ENCODE measurements around the gene PTX4.

PTX4 gene

DNA sequence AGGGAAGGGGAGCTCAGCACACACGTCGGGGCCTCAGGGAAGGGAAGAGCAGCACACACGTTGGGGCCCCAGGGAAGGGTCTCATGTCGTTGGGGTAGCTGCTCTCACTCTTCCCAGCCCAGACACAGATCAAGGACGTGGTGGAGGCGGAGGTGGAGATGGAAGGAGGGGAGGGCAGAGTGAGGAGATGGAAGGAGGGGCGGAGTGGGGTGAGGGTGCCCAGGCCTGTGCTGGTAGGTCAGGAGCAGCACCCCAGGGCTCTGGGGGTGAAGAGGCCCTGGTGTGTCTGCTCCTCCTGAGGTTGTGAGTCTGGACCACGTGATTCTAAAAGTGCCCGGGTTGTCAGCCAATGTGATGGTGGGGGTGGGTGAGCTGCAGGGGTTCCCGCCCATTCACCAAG, 28.8 kb downstream of the PTX4 start:
- no peak for DNase-seq (ENCODE audit: low read depth)

DNA sequence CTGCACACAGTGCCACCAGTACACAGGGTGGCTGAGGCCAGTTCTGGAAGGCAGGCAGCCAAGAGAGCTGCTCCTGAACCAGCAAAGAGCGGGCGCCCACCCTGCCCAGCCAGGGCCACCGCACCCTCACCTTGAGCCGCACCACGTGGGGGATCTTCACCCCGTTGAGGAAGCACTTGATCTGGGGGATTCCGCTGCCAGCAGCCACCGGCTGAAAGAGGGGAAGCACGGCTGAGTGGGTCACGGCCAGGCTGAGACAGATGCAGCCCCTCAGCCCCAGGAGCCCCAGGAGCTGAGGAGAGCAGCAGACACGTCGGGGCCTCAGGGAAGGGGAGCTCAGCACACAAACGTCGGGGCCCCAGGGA, 29.8 kb downstream of the PTX4 start:
- DNase-seq (ENCODE audit: low read depth), result no peak

DNA sequence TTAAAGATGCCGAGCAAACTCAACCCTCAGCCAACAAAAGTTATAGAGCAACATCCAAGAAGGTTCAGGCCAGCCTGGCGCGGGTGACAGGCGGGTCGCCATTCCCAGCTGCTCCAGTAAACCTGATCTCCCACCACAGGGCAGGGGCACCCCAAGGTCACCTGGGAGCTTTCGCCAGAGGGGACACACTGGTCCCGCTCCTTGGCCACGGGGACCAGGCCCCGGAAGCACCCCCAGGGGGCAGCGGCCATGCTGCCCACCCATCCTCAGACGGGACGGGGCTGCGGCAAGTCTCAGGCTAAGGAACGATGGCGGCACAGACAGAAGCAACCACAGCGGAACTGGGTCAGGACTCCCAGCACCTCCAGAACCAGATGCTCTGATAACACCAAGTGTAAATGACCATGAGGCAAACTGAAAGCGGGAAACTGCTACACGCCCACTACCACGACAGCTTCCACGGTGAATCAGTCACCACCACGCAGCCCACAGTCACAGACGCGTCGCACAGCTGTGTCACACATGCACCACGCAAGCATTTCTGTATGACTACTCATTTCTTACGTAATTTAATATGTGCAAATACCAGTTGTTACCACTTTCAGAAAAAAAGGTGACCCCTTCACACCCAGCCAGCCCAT, 30.3 kb downstream of the PTX4 start:
- no peak for DNase-seq (ENCODE audit: low read depth)

DNA sequence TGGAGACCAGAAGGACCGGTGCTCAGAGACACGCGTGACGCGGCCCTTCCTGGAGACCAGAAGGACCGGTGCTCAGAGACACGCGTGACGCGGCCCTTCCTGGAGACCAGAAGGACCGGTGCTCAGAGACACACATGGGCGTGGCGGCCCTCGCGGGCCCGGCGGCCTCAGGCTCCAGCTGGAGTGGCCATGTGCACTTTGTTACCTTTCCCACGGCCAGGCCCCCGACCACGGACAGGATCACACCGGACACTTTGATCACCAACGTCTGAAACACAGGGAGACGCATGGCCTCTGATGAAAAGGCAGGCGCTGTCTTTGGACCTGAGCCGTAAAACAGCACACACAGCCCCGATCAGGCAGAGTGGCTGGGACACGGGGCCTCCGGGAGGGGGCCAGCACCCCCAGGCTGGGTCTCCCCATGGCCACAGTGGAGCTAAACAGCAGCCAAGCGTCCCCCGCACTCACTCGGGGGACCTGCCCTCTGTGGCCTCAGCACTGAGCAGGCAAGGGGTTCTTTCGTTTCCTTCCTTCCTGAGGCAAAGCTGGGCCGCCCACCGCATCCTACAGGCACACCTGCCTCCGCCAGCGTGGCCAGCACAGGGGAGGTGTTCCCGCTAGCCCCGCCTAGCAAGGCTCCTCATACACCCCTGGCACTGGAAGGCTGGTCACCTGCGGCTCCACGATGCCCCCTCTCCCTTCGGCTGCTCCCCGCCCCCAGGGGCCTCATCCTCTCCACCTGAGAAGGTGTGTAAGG, 31.1 kb downstream of the PTX4 start:
- no peak for DNase-seq (ENCODE audit: low read depth)

DNA sequence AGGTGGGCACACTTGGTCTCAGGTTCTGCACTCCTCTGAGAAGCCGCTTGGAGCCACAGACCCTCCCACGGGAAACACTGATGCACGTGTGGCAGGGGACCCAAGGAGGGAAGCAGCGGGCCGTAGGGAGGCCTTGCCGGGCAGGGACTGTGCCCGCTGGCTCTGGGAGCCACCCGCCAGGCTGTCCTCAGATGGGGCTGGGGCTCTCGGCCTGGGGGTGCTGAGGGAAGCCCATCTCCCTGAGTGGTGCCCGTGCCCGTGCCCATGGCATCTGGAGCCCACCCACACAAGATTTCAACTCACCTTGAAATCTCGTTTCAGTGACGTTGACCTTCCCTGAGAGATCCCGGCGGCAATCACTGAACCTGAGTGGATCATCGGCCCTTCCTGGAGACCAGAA, 31.8 kb downstream of the PTX4 start:
- DNase-seq (ENCODE audit: low read depth), result no peak

DNA sequence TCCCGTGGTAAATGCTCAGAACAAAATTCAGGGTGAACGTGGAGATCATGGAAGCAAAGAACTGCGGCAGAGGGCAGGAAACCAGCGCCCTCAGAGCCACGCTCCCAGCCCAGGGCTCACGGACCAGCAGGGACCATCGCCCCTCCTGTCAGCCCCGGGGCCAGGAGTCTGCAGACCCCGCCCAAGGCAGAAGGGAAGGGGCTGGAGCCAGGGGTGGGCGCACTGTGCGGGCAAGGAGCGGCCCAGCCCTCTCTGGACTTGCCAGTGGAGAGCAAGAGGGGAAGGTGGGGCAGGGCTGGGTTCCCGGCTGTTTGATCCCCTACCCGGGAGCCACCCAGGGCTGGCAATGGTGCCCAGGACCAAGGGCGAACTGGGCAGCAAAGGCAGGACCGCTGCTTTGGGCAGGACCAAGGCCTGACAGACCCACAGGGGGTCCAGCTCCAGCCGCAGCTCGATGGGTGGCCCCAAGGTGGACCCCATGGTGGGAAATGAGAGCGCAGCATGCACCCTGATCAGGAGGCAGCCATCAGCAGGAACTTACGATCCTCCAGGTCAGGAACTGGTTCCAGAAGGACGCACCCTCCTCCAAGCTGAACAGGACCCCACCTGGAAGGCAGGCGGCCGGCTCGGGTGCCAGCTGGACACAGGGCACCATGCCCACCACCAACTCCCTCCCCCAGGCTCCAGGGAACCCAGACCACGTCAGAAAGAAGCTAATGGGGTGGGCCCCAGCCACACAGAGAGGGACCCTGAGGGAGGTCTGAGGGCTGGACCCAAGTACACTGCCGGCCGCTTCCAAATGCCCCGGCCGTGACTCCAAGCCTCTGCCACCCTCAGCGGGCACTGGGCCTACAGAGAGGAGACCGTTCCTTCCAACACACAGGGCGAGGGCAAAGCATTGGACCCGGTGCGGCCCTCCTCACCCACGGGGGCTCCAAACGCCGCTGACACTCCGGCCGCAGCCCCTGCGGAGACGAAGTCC, 33.3 kb downstream of the PTX4 start:
- no peak for DNase-seq (ENCODE audit: low read depth)

DNA sequence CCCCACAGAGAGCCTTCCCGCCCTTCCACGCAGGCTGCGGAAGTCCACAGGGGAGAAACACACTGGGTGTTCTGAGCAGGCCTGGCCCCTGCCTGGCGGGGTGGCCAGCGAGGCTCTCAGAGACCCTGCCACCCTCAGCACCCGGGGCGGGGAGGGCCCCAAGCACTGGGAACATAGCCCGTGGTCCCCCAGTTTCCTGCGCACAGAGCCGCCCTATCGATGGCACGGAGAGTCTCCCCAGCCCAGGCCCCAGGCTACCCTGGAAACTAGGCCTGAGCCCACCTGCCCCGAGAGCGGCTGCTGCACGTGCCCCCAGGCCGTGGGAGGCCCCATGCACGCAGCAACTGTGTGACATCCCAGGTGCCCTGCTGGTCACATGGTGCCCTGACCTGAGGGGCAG, 34.2 kb downstream of the PTX4 start:
- no peak for DNase-seq (ENCODE audit: low read depth)

DNA sequence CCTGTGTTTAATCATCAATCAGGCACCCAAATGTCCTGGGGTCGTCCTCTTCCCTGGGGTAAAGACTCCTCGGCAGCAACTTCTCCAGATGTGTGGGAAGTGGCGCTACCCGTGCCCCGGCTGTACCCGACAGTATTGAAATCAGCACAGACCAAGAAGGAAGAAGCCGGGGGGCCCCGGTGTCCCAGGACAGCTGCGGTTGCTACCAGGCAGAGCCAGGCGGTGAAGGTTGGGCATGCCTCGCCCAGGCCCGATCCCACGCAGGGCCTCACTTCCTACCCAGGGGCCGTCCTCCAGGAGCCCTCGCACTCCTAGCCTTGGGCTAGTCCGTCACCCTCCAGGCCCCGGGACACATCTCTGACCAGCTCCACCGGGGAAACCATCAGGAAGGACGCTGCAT, 35.4 kb downstream of the PTX4 start:
- DNase-seq (ENCODE audit: low read depth), result no peak

DNA sequence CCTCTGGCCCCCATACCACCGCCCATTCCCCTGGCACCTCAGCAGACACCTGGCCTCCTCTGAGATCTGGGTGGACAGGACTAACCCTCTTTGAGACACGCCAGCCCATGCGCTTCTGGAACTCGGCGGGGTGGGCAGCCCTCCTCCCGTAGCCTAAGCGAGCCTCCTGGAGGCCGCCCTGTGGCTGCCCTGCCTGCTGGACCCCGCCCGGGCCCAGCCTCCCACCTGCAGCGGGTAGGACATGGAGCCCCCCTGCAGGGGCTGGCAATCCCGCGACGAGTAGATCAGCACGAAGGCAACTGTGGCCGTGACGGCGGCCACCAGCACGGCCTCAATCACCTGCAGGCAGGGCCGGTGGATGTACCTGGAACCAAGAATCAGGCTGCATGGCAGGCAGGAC, 36.2 kb downstream of the PTX4 start:
- no peak for DNase-seq (ENCODE audit: low read depth)

DNA sequence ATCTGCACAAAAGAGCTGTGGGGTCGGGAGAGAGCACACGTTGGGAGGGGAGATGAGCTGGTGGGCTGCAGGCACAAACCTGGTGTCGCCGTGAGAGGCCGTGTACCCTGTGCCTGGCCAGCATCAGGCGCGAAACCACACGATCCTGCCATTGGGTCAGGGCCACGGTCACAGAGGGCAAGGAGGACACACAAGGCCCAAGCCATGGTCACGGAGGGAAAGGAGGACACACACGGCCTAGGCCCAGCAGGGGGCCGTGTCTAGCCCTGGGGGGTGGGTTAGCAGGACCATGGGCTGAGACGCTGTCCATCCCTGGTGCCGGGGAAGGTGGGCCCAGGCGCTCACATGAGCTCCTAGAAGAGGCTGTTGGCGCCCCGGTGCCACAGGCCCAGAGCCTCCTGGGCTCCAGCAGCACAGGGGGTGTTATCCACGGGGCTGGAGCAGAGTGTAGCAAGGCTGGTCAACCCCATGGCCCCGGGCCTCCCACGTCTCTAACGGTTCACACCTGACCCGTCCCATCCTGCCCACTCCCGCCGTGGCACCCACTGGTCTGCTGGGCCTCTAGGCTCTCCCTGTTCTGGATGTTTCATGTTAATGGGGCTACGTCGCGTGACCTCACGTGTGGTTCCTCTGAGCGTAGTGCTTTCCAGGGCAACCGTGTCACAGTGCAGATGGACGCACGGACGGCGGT, 36.9 kb downstream of the PTX4 start:
- no peak for DNase-seq (ENCODE audit: low read depth)

DNA sequence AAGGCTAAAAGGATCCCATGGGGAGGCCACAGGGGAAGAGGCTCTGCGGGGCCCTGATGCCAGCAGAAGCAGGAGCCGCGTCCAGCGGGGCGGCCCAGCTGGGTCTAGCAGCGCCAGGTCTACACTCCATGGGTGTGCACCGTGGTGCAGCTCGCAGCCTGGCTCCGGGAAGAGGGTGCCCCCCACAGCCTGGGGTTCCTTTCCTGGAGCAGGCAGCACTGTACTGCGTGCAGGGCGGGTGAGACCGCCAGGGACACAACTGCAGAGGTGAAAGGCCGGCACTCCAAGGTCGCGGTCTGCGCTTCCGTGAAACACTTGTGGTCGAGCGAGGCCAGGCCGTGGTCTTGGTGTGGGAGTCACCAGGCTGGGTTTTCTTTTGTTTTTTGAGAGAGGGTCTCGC, 37.9 kb downstream of the PTX4 start:
- no peak for DNase-seq (ENCODE audit: low read depth)

DNA sequence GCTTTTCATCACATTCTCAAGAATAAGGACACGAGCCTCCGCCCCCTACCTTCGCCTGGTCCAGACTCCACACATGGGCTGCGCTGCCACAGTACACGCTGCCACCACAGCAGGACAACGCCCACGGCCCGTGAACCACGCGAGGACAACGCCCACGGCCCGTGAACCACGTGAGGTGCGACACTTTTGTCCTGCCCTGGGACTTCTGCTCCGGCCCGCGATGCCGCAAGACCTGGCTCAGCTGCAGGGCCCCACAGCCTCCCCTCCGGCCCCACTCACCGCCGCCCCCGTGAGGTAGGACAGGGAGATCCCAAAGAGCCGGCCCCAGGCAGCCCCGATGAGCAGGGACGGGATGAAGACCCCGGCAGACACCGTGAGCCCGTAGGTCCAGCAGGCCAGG, 38.5 kb downstream of the PTX4 start:
- DNase-seq (ENCODE audit: low read depth), result no peak

DNA sequence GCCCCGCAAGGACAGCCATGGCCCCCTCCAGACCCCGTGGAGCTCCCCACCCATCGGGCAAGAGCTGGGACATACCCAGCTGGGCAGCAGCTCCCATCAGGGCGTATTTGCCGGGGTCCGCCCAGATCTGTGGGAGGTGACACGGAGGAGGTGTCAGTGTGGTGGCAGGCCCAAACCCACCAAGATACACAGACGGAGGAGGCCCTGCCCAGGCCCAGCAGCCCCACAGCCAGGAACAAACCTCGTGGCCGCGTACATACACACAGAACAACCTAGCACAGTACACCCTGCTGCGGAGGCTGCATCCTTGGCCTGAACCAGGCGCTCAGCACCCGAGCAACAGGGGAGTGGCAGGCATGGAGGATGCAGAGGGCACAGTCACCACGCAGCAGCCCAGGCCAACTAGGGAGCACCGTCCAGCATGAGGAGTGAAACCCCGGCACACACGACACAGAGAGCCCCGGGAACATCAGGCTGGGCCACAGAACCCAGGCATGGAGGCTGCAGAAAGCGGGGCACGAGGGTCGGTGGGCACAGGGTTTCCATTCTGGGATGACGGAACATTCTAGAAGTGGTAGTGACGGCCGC, 39.4 kb downstream of the PTX4 start:
- no peak for DNase-seq (ENCODE audit: low read depth)

DNA sequence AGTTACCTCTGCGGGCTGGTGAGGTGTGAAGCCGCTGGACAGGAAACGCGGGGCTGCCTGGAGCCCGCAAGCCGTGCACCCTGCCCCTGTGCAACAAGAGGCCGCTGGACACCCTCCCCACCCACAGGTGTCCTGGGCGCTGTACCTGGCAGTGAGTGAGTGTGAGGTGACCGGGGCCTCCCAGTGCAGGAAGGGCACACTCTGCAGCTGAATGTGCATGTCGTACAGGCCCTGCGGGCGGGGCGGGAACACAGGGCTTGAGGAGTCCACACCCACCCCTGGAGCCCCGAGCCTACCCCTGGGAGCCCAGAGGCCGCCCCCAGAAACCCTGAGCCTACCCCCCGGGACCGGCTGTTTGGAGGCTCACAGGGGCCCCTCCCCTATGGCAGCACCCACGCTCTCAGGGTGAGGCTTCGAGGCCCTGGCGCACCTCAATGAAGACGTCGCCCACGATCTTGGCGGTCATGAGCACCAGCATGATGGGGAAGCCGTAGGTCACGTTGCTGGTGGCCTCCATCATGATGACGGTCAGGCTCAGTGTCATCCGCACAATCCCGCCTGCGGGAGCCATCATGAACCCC, 40.1 kb downstream of the PTX4 start:
- no peak for DNase-seq (ENCODE audit: low read depth)

DNA sequence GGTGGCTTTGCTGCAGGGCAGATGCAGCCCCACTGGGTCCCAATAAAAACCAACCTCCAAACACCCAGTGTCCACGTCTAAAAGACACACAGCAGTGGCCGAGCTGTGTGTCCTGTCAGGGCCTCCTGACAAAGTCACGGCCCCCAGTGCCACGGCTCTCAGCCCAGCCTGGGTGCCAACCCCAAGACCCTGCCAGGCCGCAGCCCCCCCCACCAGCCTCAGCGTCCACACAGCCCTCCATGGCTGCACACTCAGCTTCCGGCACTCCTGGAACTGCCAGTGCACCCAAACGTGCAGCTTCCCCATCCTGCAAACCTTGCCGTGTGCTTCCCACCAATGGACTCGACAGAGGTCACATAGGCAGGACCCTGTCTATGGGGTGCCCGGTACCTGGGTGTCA, 40.8 kb downstream of the PTX4 start:
- DNase-seq (ENCODE audit: low read depth), result no peak

DNA sequence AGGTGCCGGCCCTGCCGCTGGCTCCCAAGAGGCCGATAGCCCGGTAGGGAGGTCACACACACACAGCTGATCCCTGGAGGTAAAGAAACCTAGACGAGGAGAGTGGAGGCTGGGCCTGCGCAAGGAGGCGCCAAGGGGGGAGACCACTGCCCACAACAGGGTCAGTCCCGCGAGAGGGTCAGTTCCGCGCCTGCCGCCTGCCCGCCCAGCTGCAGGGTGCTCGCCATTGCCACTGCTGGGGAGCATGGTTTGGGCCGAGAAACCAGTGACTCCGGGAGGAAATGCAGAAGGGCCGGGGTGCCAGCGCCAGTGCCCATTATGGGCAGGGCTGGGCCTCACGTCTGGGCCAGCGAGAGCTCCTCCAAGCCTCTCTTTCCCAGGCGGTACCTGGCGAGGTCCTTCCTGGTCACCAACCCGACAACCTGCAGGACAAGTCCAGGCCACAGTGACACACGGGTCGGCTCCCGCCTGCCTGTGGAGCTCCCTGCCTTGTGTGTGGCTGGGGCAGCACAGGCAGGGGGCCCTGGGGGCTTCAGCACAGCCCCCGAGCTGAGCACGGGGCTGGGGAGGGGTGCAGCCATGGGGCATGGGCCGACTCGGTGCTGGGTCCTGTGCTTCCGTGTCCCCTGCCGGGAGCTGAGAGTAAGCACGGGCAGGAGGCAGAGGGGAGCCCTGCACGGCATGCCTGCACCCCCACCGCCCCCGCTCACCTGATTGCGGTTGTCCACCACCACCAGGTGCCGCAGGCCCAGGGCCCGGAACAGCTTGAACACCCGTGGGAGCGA, 42.3 kb downstream of the PTX4 start:
- DNase-seq (ENCODE audit: low read depth), result no peak

DNA sequence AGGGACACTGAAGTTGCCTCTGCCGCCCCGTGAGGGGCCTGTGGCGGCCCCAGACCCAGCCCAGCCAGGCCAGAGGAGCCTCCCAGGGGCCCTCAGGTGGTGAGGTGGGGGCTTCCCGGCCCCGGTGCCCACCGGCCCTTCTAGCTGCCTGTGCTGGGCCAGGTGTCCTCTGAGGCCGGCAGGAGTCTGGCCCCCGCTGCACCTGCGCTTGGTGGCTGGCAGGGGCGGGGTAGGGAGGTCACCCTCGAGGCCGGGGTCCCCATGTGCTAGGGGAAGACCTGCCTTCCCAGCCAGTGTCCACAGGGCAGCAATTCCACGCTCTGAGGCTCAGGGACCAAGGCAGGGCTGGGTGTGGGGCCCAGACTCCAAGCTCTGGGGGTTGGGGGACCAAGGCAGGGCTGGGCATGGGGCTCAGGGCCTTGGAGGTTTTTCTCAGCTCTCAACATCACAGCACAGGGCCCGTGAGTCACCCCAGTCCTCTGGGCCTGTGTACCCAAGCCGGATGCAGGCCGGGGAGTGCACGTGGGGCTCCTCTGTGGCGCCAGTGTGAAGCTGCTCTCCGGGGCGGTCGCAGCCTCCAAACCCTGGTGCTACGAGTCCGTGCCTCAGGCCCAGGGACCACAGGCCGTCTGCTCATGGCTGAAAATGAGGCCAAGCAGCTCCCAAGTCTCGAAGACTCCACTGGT, 43.1 kb downstream of the PTX4 start:
- no peak for DNase-seq (ENCODE audit: low read depth)

DNA sequence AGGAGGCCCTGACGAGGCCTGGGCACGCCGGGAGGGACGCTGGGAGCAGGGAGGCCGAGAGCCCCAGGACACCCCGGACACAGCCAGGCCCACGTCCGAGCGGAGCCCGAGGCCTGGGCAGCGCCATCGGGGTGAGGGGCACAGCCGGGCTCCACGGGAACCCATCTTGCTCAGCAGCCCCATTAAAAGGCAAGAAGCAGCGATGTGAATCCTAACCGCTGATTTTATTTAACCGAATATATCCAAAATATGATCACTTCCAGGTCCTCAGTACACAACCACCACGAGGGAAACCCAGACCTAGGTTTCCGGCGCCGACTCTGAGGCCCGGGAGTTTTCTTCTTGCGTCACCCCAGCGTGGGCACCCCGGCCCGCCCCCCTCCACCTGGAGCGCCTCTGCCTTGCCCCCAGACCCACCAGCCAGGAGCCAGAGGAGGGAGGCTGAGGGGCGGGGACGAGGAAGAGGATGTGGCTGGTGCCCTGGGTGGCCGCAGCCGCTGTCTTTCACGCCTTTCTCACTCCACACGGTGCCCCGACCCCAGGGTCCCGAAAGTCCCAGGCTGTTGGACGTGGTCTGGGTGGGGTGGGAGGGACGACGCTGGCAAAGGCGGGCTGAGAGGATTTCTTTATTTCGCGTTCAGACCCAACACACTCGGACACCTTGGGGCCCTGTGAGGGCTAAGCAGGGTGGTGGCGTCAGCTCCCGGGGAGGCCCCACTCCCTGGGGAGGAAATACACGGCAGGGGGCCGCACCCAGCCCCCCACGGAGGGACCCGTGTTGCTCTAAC, 43.8 kb downstream of the PTX4 start:
- no peak for DNase-seq (ENCODE audit: low read depth)

DNA sequence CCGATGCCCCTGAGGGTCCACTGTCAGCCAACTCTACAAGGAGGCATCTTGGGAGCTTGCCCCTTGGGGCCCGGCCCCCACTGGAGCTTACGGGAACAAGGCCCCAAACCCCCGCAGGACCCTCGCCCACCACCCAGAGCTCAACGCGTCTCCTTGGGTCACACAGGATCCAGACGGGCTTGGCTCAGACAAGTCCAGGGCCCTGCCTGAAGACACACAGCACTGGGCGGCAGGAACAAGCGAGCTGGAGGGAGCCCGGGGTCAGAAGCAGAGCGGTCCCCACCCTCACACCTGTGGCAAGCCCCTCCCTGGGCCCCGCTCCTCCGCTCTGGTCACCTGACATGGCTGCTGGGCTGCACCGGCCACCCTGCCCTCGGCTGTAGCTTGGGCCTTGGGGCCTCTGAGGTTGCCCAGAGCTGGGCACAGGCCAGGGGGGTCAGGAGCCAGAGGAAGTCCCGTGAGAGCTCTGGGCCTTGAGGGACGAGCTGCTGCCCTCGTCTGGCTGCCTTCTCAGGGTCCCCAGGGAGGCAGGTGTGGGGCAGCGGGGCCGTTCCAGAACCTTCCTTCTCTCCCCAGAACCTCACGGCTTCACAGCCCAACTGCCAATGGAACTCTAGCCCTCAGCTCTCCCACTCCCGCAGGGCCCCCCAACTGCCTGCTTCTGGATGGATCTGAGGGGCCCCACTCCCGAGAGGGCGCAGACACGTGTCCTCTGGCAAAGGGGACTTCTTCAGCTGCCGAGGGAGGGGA, 44.6 kb downstream of the PTX4 start, which contains the start of gene CCDC154:
TSS of gene CCDC154 (minus strand) at position 577 of the 750 bp plus-strand sequence. CDS start at position 343, 234 bp downstream.
- no peak for DNase-seq (ENCODE audit: low read depth)

Data from stromal cell of bone marrow (primary cell).